HL-60 (cell line): ENCODE data around the gene TUBGCP2.

Experiments
- DNase-seq, 2 experiments: peaks; one replicate each; pipeline ENCODE4 v3.0.0-alpha.2; 2010 to 2020; ENCODE audit warnings: low read depth in 1 of 2, low spot score in 1 of 2
- H3K27ac ChIP-seq: fragments of 250-450 bp; sonication (Bioruptor Pico); replicated peaks from 2 replicates; pipeline ENCODE4 v1.5.1; 2020; ENCODE audit warnings: mild to moderate bottlenecking, moderate library complexity
- H3K27me3 ChIP-seq: fragments of 250-450 bp; sonication (Bioruptor Pico); 2 replicates; pipeline ENCODE4 v1.5.1; 2021; ENCODE audit warnings: mild to moderate bottlenecking, moderate library complexity; ENCODE audit not compliant: insufficient read depth, poor library complexity, severe bottlenecking
- H3K4me3 ChIP-seq: replicated peaks from 2 replicates; pipeline ENCODE4 v1.5.1; 2011; ENCODE audit warnings: mild to moderate bottlenecking, control low read depth, low read length; ENCODE audit not compliant: insufficient read depth
- CTCF ChIP-seq: IDR thresholded peaks from one replicate; pipeline ENCODE4 v1.5.1; 2011; ENCODE audit warnings: low read length, control low read depth, inconsistent platforms; ENCODE audit not compliant: insufficient read depth
- GABPA ChIP-seq: IDR thresholded peaks from 2 replicates; pipeline ENCODE4 v1.6.1; 2012; ENCODE audit warnings: low read depth
- POLR2AphosphoS5 ChIP-seq: IDR thresholded peaks from 2 replicates; pipeline ENCODE4 v1.6.1; 2012; ENCODE audit warnings: low read depth
- SPI1 ChIP-seq: IDR thresholded peaks from 2 replicates; pipeline ENCODE4 v1.6.1; 2012; ENCODE audit warnings: low read depth, mild to moderate bottlenecking, borderline replicate concordance
- TF ChIP-seq, protein P1 (sequence below): IDR thresholded peaks from 2 replicates; pipeline ENCODE4 v1.6.1; 2012; ENCODE audit warnings: low read depth; ENCODE audit not compliant: insufficient replicate concordance

TUBGCP2 gene

DNA sequence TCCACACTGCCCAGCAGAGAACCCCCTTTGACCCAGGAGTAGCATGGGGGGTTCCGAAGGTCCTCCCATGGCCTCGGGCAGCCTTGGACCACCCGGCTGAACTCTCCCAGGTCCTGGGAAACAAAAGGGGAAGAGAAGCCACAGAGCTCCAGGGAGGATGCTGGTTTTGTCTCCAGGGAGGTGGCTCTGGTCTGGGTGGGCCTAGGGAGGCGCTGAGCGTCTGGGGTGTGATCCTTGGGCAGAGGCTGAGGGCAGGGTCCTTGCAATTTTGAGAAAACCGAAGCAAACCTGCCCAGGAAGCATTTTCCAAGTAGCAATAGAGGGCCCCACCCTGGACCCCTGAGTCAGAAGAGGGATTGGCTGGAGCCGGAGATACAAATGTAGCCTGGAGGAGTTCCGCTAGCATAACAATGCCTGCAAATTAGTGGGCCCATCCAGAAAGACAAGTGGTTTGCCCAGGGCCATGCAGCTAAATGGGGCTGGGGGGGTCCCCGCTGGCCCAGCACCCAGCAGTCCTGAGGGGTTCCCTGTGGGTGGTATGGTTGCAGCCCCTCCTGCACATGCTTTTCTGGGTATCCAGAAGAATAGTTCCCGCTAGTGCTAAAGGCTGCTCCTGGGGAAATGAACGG is 76.6 kb downstream of the TUBGCP2 start:
- no peak for DNase-seq
- Histone ChIP-seq H3K27ac (no peak overlapping the region), H3K27me3 (peaks cover 28% of the 10 kb centered on the region), H3K4me3 (no peak overlapping the region)
- TF ChIP-seq GABPA (no peak), CTCF (no peak), POLR2AphosphoS5 (no peak), SPI1 (no peak)
- TF ChIP-seq, protein P1, sequence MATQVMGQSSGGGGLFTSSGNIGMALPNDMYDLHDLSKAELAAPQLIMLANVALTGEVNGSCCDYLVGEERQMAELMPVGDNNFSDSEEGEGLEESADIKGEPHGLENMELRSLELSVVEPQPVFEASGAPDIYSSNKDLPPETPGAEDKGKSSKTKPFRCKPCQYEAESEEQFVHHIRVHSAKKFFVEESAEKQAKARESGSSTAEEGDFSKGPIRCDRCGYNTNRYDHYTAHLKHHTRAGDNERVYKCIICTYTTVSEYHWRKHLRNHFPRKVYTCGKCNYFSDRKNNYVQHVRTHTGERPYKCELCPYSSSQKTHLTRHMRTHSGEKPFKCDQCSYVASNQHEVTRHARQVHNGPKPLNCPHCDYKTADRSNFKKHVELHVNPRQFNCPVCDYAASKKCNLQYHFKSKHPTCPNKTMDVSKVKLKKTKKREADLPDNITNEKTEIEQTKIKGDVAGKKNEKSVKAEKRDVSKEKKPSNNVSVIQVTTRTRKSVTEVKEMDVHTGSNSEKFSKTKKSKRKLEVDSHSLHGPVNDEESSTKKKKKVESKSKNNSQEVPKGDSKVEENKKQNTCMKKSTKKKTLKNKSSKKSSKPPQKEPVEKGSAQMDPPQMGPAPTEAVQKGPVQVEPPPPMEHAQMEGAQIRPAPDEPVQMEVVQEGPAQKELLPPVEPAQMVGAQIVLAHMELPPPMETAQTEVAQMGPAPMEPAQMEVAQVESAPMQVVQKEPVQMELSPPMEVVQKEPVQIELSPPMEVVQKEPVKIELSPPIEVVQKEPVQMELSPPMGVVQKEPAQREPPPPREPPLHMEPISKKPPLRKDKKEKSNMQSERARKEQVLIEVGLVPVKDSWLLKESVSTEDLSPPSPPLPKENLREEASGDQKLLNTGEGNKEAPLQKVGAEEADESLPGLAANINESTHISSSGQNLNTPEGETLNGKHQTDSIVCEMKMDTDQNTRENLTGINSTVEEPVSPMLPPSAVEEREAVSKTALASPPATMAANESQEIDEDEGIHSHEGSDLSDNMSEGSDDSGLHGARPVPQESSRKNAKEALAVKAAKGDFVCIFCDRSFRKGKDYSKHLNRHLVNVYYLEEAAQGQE, result no peak

- no peak for DNase-seq
- Histone ChIP-seq H3K27ac (no peak overlapping the region), H3K4me3 (no peak overlapping the region), H3K27me3 (peaks cover 28% of the 10 kb centered on the region)
- no peak for TF ChIP-seq SPI1
- TF ChIP-seq CTCF, result no peak
- TF ChIP-seq, protein P1, result no peak
- TF ChIP-seq GABPA, result no peak
- no peak for TF ChIP-seq POLR2AphosphoS5
These were observed 77.3 kb downstream of the TUBGCP2 start for GRCh38 chr10:133231244-133231945.

DNA sequence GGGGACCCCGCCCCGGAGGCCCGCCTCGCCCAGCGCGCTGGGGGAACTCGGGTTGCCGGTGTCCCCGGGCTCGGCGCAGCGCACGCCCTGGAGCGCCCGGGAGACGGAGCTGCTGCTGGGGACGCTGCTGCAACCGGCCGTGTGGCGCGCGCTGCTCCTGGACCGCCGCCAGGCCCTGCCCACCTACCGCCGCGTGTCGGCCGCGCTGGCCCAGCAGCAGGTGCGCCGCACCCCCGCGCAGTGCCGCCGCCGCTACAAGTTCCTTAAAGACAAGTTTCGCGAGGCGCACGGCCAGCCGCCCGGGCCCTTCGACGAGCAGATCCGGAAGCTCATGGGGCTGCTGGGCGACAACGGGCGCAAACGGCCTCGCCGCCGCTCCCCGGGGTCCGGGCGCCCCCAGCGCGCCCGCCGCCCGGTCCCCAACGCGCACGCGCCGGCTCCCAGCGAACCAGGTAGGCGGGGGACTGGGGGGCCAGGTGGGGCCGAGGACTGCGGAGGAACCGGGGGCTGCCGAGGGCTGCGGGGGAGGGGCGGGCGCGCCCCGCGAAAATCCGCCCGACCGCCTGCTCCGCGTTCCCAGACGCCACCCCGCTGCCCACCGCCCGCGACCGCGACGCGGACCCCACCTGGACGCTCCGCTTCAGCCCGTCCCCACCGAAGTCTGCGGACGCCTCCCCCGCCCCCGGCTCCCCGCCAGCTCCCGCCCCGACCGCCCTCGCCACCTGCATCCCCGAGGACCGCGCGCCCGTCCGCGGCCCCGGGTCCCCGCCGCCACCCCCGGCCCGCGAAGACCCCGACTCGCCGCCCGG is 78.1 kb downstream of the TUBGCP2 start:
- peaks cover 35% of the 10 kb centered on the region for H3K27me3 ChIP-seq
- DNase-seq, result peak; percentile 57 to 75
- no peak for TF ChIP-seq GABPA
- no peak; the same call in 1 of the 2 replicates for TF ChIP-seq POLR2AphosphoS5
- TF ChIP-seq, protein P1, result no peak
- TF ChIP-seq SPI1, result no peak
- TF ChIP-seq CTCF, result no peak
- H3K27ac ChIP-seq, result no peak overlapping the region
- no peak overlapping the region for H3K4me3 ChIP-seq
